Activated T-cell treated with anti-CD3 and anti-CD28 coated beads, Interleukin-2, amount 50 U/mL, for 72 hours (primary cell): ENCODE results near the gene ZNF488. TPM values are rescaled to one million over a fixed set of nuclear protein-coding genes. Genes with fewer than 3 reads are reported as not detected.

Experiments used
- ATAC-seq, 2 donors: fragments of 150-1000 bp; cut with Tn5 transposase; replicated peaks in 1 of 2; 2 replicates each; pipeline ENCODE4 v1.10.0; 2021; ENCODE audit warnings: moderate library complexity in 2 of 2, mild to moderate bottlenecking in 1 of 2
- DNase-seq, 2 donors: peaks; one replicate each; pipeline ENCODE4 v3.0.0; 2021 to 2022; ENCODE audit warnings: mixed read lengths in 1 of 2
- H3K27ac Mint-ChIP-seq: one replicate; pipeline ENCODE4 v1.8.0; 2022; ENCODE audit warnings: mild to moderate bottlenecking, moderate library complexity, mixed read lengths
- H3K27me3 Mint-ChIP-seq: one replicate; pipeline ENCODE4 v1.8.0; 2022; ENCODE audit warnings: low read depth, mixed read lengths
- H3K36me3 Mint-ChIP-seq, 2 donors: one replicate each; pipeline ENCODE4 v1.8.0; 2022; ENCODE audit warnings: mixed read lengths in 2 of 2, mild to moderate bottlenecking in 1 of 2; ENCODE audit not compliant: insufficient read depth in 2 of 2
- H3K4me1 Mint-ChIP-seq: one replicate; pipeline ENCODE4 v1.8.0; 2022; ENCODE audit warnings: low read depth, mixed read lengths
- H3K4me3 Mint-ChIP-seq, 2 donors: one replicate each; pipeline ENCODE4 v1.8.0; 2022; ENCODE audit warnings: mild to moderate bottlenecking in 2 of 2, mixed read lengths in 2 of 2, moderate library complexity in 2 of 2
- H3K9me3 Mint-ChIP-seq, 2 donors: one replicate each; pipeline ENCODE4 v1.8.0; 2022; ENCODE audit warnings: mixed read lengths in 2 of 2
- total RNA-seq, 2 donors: library from RNA; stranded (reverse); gene quantifications; one replicate each; pipeline ENCODE4 v1.2.3, GENCODE V29; 2022

Gene ZNF488
- total RNA-seq, 2 donors from 2014 or later: 0.36 to 0.46 TPM

- no peak for DNase-seq
- no peak for ATAC-seq
Observed at GRCh38 chr10:47353351-47353750, 30.7 kb downstream of the ZNF488 start.

GRCh38 chr10:47351899-47352815 is 31.9 kb downstream of the ZNF488 start:
- no peaks in the 10 kb centered on the region for H3K4me1 Mint-ChIP-seq
- no peaks in the 10 kb centered on the region for H3K9me3 Mint-ChIP-seq
- no peak overlapping the region for H3K27ac Mint-ChIP-seq
- no peak overlapping the region for H3K4me3 Mint-ChIP-seq
- ATAC-seq (no peak), DNase-seq (no peak)
- no peaks in the 10 kb centered on the region for H3K27me3 Mint-ChIP-seq
- no peaks in the 10 kb centered on the region for H3K36me3 Mint-ChIP-seq

More at GRCh38 chr10:47353351-47353750, 30.7 kb downstream of the ZNF488 start:
- no peaks in the 10 kb centered on the region for H3K9me3 Mint-ChIP-seq
- no peaks in the 10 kb centered on the region for H3K36me3 Mint-ChIP-seq
- H3K4me1 Mint-ChIP-seq: no peaks in the 10 kb centered on the region
- H3K27me3 Mint-ChIP-seq: no peaks in the 10 kb centered on the region
- no peak overlapping the region for H3K4me3 Mint-ChIP-seq
- no peak overlapping the region for H3K27ac Mint-ChIP-seq

GRCh38 chr10:47350671-47351640 is 33.1 kb downstream of the ZNF488 start:
- DNase-seq (no peak), ATAC-seq (no peak)
- Mint-ChIP-seq H3K27me3 (no peaks in the 10 kb centered on the region), H3K27ac (no peak overlapping the region), H3K9me3 (no peaks in the 10 kb centered on the region), H3K4me3 (no peak overlapping the region), H3K36me3 (no peaks in the 10 kb centered on the region), H3K4me1 (no peaks in the 10 kb centered on the region)

- DNase-seq (no peak), ATAC-seq (no peak)
- Mint-ChIP-seq H3K27ac (no peak overlapping the region), H3K27me3 (no peaks in the 10 kb centered on the region), H3K4me1 (no peaks in the 10 kb centered on the region), H3K9me3 (no peaks in the 10 kb centered on the region), H3K36me3 (no peaks in the 10 kb centered on the region), H3K4me3 (no peak overlapping the region)
Observed at GRCh38 chr10:47349941-47350371, 34.1 kb downstream of the ZNF488 start.

GRCh38 chr10:47349516-47349915 is 34.6 kb downstream of the ZNF488 start:
- ATAC-seq: no peak
- Mint-ChIP-seq H3K27me3 (no peaks in the 10 kb centered on the region), H3K36me3 (no peaks in the 10 kb centered on the region), H3K9me3 (no peaks in the 10 kb centered on the region), H3K4me1 (no peaks in the 10 kb centered on the region), H3K27ac (no peak overlapping the region), H3K4me3 (no peak overlapping the region)
- DNase-seq: no peak

- no peak overlapping the region for H3K27ac Mint-ChIP-seq
- ATAC-seq (no peak), DNase-seq (no peak)
- H3K4me1 Mint-ChIP-seq: no peaks in the 10 kb centered on the region
- no peaks in the 10 kb centered on the region for H3K36me3 Mint-ChIP-seq
- H3K9me3 Mint-ChIP-seq: no peaks in the 10 kb centered on the region
- H3K27me3 Mint-ChIP-seq: no peaks in the 10 kb centered on the region
- no peak overlapping the region for H3K4me3 Mint-ChIP-seq
Observed at GRCh38 chr10:47348661-47349470, 35.2 kb downstream of the ZNF488 start.

GRCh38 chr10:47348138-47348651 is 35.9 kb downstream of the ZNF488 start, which contains the start of gene RBP3:
TSS of gene RBP3 (plus strand) at chr10:47348363. CDS start at chr10:47348485, 122 bp downstream.
- Mint-ChIP-seq H3K27ac (no peak within 1 kb of the TSS), H3K36me3 (no peaks in the 10 kb centered on the region), H3K4me1 (no peaks in the 10 kb centered on the region), H3K9me3 (no peaks in the 10 kb centered on the region), H3K27me3 (no peaks in the 10 kb centered on the region), H3K4me3 (no peak within 1 kb of the TSS)
- DNase-seq: no peak
- no peak for ATAC-seq

GRCh38 chr10:47347303-47347675 is 36.8 kb downstream of the ZNF488 start:
- Mint-ChIP-seq H3K4me1 (no peaks in the 10 kb centered on the region), H3K4me3 (no peak overlapping the region), H3K36me3 (no peaks in the 10 kb centered on the region), H3K9me3 (no peaks in the 10 kb centered on the region), H3K27ac (no peak overlapping the region), H3K27me3 (no peaks in the 10 kb centered on the region)
- ATAC-seq (no peak), DNase-seq (no peak)

- no peaks in the 10 kb centered on the region for H3K4me1 Mint-ChIP-seq
- H3K9me3 Mint-ChIP-seq: no peaks in the 10 kb centered on the region
- H3K4me3 Mint-ChIP-seq: no peak overlapping the region
- no peak for ATAC-seq
- no peaks in the 10 kb centered on the region for H3K27me3 Mint-ChIP-seq
- no peak overlapping the region for H3K27ac Mint-ChIP-seq
- no peak for DNase-seq
- H3K36me3 Mint-ChIP-seq: no peaks in the 10 kb centered on the region
Observed at GRCh38 chr10:47346581-47347302, 37.4 kb downstream of the ZNF488 start.

GRCh38 chr10:47344996-47345870 is 38.9 kb downstream of the ZNF488 start:
- no peak overlapping the region for H3K4me3 Mint-ChIP-seq

GRCh38 chr10:47340608-47341170 is 43.4 kb downstream of the ZNF488 start:
- Mint-ChIP-seq H3K27me3 (peaks cover 23% of the 10 kb centered on the region), H3K4me3 (no peak overlapping the region), H3K36me3 (no peaks in the 10 kb centered on the region), H3K9me3 (no peaks in the 10 kb centered on the region), H3K27ac (no peak overlapping the region), H3K4me1 (no peaks in the 10 kb centered on the region)
- DNase-seq (peak; percentile 61 to 74), ATAC-seq (peak; percentile 34 to 51)

More at GRCh38 chr10:47344996-47345870, 38.9 kb downstream of the ZNF488 start:
- DNase-seq: no peak
- Mint-ChIP-seq H3K4me1 (no peaks in the 10 kb centered on the region), H3K27ac (peak overlapping the region; percentile 22), H3K27me3 (peaks cover 13% of the 10 kb centered on the region), H3K9me3 (no peaks in the 10 kb centered on the region), H3K36me3 (no peaks in the 10 kb centered on the region)
- no peak for ATAC-seq
